IMR-90 (cell line): ENCODE data around the gene DUSP2. TPM values are rescaled to one million over a fixed set of nuclear protein-coding genes. Genes with fewer than 3 reads are reported as not detected.

Source experiments
- ATAC-seq: fragments of 200-7000 bp; cut with Tn5 transposase; 2 replicates; pipeline ENCODE4 v1.9.1; 2020; ENCODE audit warnings: low read depth, mild to moderate bottlenecking, moderate library complexity
- BruUV-seq: library from RNA; stranded (reverse); fragments of 400-500 nt; replicated peaks from 2 replicates; lab custom pipeline; 2021; lab: Mats Ljungman, UMichigan
- CTCF ChIA-PET: fragments of 300-600 bp; formaldehyde crosslinking; extraction: SDS; loops from one replicate; lab custom pipeline; 2021; ENCODE audit warnings: antibody characterized with exemption; lab: Yijun Ruan, JAX
- POLR2A ChIA-PET: fragments of 300-600 bp; sonication (Branson Sonifier 250); formaldehyde crosslinking; loops from one replicate; lab custom pipeline; 2022; ENCODE audit warnings: antibody characterized with exemption; ENCODE audit not compliant: unreplicated experiment; lab: Charles Lee
- DNase-seq: peaks from one replicate; pipeline ENCODE4 v3.0.0; 2013
- H2AFZ ChIP-seq: replicated peaks from 2 replicates; pipeline ENCODE3; 2013; ENCODE audit warnings: low read length, mild to moderate bottlenecking; ENCODE audit not compliant: poor library complexity
- H2AK5ac ChIP-seq: 2 replicates; pipeline ENCODE4 v1.6.1; 2013; ENCODE audit warnings: low read depth, low read length, inconsistent platforms
- H2AK9ac ChIP-seq: replicated peaks from 2 replicates; pipeline ENCODE3; 2013; ENCODE audit warnings: mild to moderate bottlenecking, low read depth, low read length, moderate library complexity; ENCODE audit not compliant: poor library complexity
- H2BK120ac ChIP-seq: 2 replicates; pipeline ENCODE4 v1.6.1; 2013; ENCODE audit warnings: low read depth, low read length, inconsistent platforms
- H2BK15ac ChIP-seq: 3 replicates; pipeline ENCODE4 v1.6.1; 2013; ENCODE audit warnings: low read depth, low read length, inconsistent platforms
- H2BK20ac ChIP-seq: 2 replicates; pipeline ENCODE4 v1.6.1; 2013; ENCODE audit warnings: low read depth, mild to moderate bottlenecking, inconsistent platforms, low read length, moderate library complexity
- H2BK5ac ChIP-seq: 2 replicates; pipeline ENCODE4 v1.6.1; 2013; ENCODE audit warnings: mild to moderate bottlenecking, low read depth, low read length, inconsistent platforms; ENCODE audit not compliant: poor library complexity, severe bottlenecking
- H3K14ac ChIP-seq: replicated peaks from 2 replicates; pipeline ENCODE4 v1.6.1; 2013; ENCODE audit warnings: low read depth, low read length, inconsistent platforms
- H3K18ac ChIP-seq: 2 replicates; pipeline ENCODE4 v1.6.1; 2013; ENCODE audit warnings: low read depth, low read length, control low read depth
- H3K23ac ChIP-seq: 2 replicates; pipeline ENCODE4 v1.6.1; 2013; ENCODE audit warnings: low read depth, low read length, inconsistent platforms
- H3K27ac ChIP-seq: 2 replicates; pipeline ENCODE4 v1.5.1; 2013; ENCODE audit warnings: mild to moderate bottlenecking, control low read depth, low read length; ENCODE audit not compliant: insufficient read depth
- H3K27me3 ChIP-seq: 2 replicates; pipeline ENCODE4 v1.6.1; 2013; ENCODE audit warnings: low read length; ENCODE audit not compliant: control insufficient read depth, insufficient read depth
- H3K36me3 ChIP-seq: 2 replicates; pipeline ENCODE4 v1.6.1; 2013; ENCODE audit warnings: low read length, mixed read lengths; ENCODE audit not compliant: control insufficient read depth, insufficient read depth
- H3K4ac ChIP-seq: 2 replicates; pipeline ENCODE4 v1.6.1; 2013; ENCODE audit warnings: low read depth, low read length, inconsistent platforms
- H3K4me1 ChIP-seq: 2 replicates; pipeline ENCODE4 v1.6.1; 2013; ENCODE audit warnings: low read length, mixed read lengths; ENCODE audit not compliant: control insufficient read depth, insufficient read depth
- H3K4me2 ChIP-seq: 2 replicates; pipeline ENCODE4 v1.6.1; 2013; ENCODE audit warnings: low read depth, mild to moderate bottlenecking, control low read depth, low read length, moderate library complexity
- H3K4me3 ChIP-seq: 2 replicates; pipeline ENCODE4 v1.5.1; 2013; ENCODE audit warnings: low read depth, mild to moderate bottlenecking, control low read depth, low read length, moderate library complexity; ENCODE audit not compliant: insufficient read depth
- H3K56ac ChIP-seq: 2 replicates; pipeline ENCODE4 v1.6.1; 2013; ENCODE audit warnings: low read length, inconsistent platforms; ENCODE audit not compliant: insufficient read depth; ENCODE audit errors: extremely low read depth
- H3K79me1 ChIP-seq, 2 experiments: 2 replicates each; pipeline ENCODE4 v1.6.1; 2013; ENCODE audit warnings: low read length in 2 of 2, inconsistent platforms in 1 of 2, low read depth in 1 of 2
- H3K9ac ChIP-seq: 2 replicates; pipeline ENCODE4 v1.6.1; 2013; ENCODE audit warnings: low read depth, low read length, control low read depth
- H3K9me1 ChIP-seq: 2 replicates; pipeline ENCODE4 v1.6.1; 2013; ENCODE audit warnings: low read length, inconsistent platforms; ENCODE audit not compliant: insufficient read depth
- H3K9me3 ChIP-seq: 2 replicates; pipeline ENCODE4 v1.6.1; 2013; ENCODE audit warnings: low read length; ENCODE audit not compliant: control insufficient read depth, insufficient read depth
- H4K20me1 ChIP-seq: 2 replicates; pipeline ENCODE4 v1.6.1; 2013; ENCODE audit warnings: low read length, inconsistent platforms; ENCODE audit not compliant: insufficient read depth
- H4K5ac ChIP-seq: 2 replicates; pipeline ENCODE4 v1.6.1; 2013; ENCODE audit warnings: mild to moderate bottlenecking, low read depth, low read length, control low read depth
- H4K8ac ChIP-seq, 2 experiments: 2 replicates each; pipeline ENCODE4 v1.6.1; 2013; ENCODE audit warnings: low read depth in 2 of 2, low read length in 2 of 2, control low read depth in 1 of 2, inconsistent platforms in 1 of 2
- H4K91ac ChIP-seq: 2 replicates; pipeline ENCODE4 v1.6.1; 2013; ENCODE audit warnings: low read depth, low read length, inconsistent platforms; ENCODE audit not compliant: insufficient read depth
- BHLHE40 ChIP-seq: fragments of 150-350 bp; IDR thresholded peaks from 2 replicates; pipeline ENCODE4 v1.6.1; 2016; ENCODE audit warnings: mild to moderate bottlenecking, low read depth, low read length
- CEBPB ChIP-seq: IDR thresholded peaks from 2 replicates; pipeline ENCODE4 v1.6.1; 2012; ENCODE audit warnings: low read depth, low read length, improper control_type of control experiment
- CHD1 ChIP-seq: IDR thresholded peaks from 2 replicates; pipeline ENCODE4 v1.6.1; 2012; ENCODE audit warnings: low read depth, low read length, improper control_type of control experiment
- FOS ChIP-seq: fragments of 150-350 bp; IDR thresholded peaks from 2 replicates; pipeline ENCODE4 v1.6.1; 2016; ENCODE audit warnings: low read depth, low read length
- MAFK ChIP-seq: IDR thresholded peaks from 2 replicates; pipeline ENCODE4 v1.6.1; 2012; ENCODE audit warnings: low read depth, low read length, improper control_type of control experiment
- MAZ ChIP-seq: IDR thresholded peaks from 2 replicates; pipeline ENCODE4 v1.6.1; 2012; ENCODE audit warnings: low read depth, mild to moderate bottlenecking, low read length, improper control_type of control experiment, moderate library complexity, borderline replicate concordance
- MXI1 ChIP-seq: IDR thresholded peaks from 2 replicates; pipeline ENCODE4 v1.6.1; 2012; ENCODE audit warnings: low read depth, mild to moderate bottlenecking, low read length, moderate library complexity, borderline replicate concordance
- NFE2L2 ChIP-seq: fragments of 150-350 bp; IDR thresholded peaks from 2 replicates; pipeline ENCODE4 v1.6.1; 2016; ENCODE audit warnings: low read depth, mild to moderate bottlenecking, low read length
- POLR2A ChIP-seq: IDR thresholded peaks from 2 replicates; pipeline ENCODE4 v1.6.1; 2012; ENCODE audit warnings: mild to moderate bottlenecking, low read depth, low read length
- RAD21 ChIP-seq: IDR thresholded peaks from 2 replicates; pipeline ENCODE4 v1.6.1; 2012; ENCODE audit warnings: low read length, improper control_type of control experiment
- RCOR1 ChIP-seq: IDR thresholded peaks from 2 replicates; pipeline ENCODE4 v1.6.1; 2012; ENCODE audit warnings: mild to moderate bottlenecking, low read length, improper control_type of control experiment; ENCODE audit not compliant: insufficient replicate concordance
- RFX5 ChIP-seq: IDR thresholded peaks from 2 replicates; pipeline ENCODE4 v1.8.0; 2012; ENCODE audit warnings: low read depth, mild to moderate bottlenecking, low read length, moderate library complexity
- SMC3 ChIP-seq: fragments of 150-350 bp; IDR thresholded peaks from 2 replicates; pipeline ENCODE4 v1.6.1; 2016; ENCODE audit warnings: low read depth, mild to moderate bottlenecking, antibody characterized with exemption, low read length, moderate library complexity
- WGBS, 2 experiments: methylation state at CpG; one replicate each; pipeline versions ENCODE4 v1.1.5 to v1.1.7; 2013; ENCODE audit warnings: missing lambda C conversion rate in 2 of 2; ENCODE audit not compliant: insufficient read length in 1 of 2; ENCODE audit errors: extremely low coverage in 2 of 2; 5-methylcytosine and 5-hydroxymethylcytosine counted together
- dilution Hi-C: fragments of 300-500 bp; cut with HindIII; formaldehyde crosslinking; loops from one replicate; pipeline ENCODE4 v1.14.3; 2018; ENCODE audit warnings: low sequenced_read_pairs; ENCODE audit not compliant: unreplicated experiment
- in situ Hi-C: fragments of 300-500 bp; cut with MboI; formaldehyde crosslinking; loops from 3 replicates; pipeline ENCODE4 v1.14.3; 2019; ENCODE audit warnings: low sequenced_read_pairs, inconsistent platforms, mixed read lengths
- intact Hi-C: fragments of 100-400 bp; cut with micrococcal nuclease; formaldehyde crosslinking; loops from 2 replicates; pipeline ENCODE4 v1.10.0; 2022
- polyA plus RNA-seq, 3 experiments: library from polyadenylated mRNA; depleted of rRNA; stranded (reverse); fragments of >200 nt; gene quantifications; 2 replicates each; pipeline ENCODE4 v1.2.3, GENCODE V29; 2012; ENCODE audit warnings: low replicate concordance in 1 of 3
- total RNA-seq: library from RNA; depleted of rRNA; stranded (reverse); fragments of >200 nt; gene quantifications from 2 replicates; pipeline ENCODE4 v1.2.3, GENCODE V29; 2012
- TF ChIP-seq, protein P1 (sequence below): conservative IDR thresholded peaks from 2 replicates; pipeline ENCODE4 v1.5.1; 2012; ENCODE audit warnings: mild to moderate bottlenecking, low read depth, low read length, improper control_type of control experiment
- TF ChIP-seq, protein P2 (sequence below): fragments of 150-350 bp; IDR thresholded peaks from 2 replicates; pipeline ENCODE4 v1.6.1; 2016; ENCODE audit warnings: low read depth, mild to moderate bottlenecking, low read length, moderate library complexity, borderline replicate concordance
- TF ChIP-seq, protein P3 (sequence below): fragments of 150-350 bp; IDR thresholded peaks from 2 replicates; pipeline ENCODE4 v1.6.1; 2017; ENCODE audit warnings: mild to moderate bottlenecking, antibody characterized with exemption, low read length, low read depth

DUSP2 gene
- total and polyA plus RNA-seq, 2 of the 4 experiments (the other 2 are of a cell fraction) = 1.8 to 3.8 TPM

DNA sequence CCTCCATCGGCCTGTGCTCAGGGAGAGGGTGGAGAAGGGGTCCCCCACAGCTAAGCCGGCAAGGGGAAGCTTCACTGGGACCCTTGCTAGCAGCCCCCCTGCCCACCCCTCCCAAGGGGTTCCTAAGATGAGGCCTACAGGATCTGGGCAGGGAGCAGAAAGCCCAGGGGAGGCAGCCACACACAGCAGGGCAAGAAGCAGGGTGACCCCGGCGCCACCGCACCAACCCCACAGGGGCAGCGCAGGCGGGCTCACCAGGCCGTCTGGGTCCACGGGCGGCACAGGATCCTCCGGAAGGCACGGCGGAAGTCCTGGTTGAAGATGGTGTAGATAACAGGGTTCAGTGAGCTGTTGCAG lies 30.7 kb downstream of the DUSP2 start:
- Histone ChIP-seq H3K4me3 (no peak overlapping the region), H3K36me3 (no peaks in the 10 kb centered on the region), H2AK9ac (no peak overlapping the region), H3K9me1 (no peaks in the 10 kb centered on the region), H3K56ac (no peak overlapping the region), H2BK20ac (no peak overlapping the region), H3K4me2 (no peak overlapping the region), H2AFZ (no peak overlapping the region), H3K23ac (no peak overlapping the region), H3K4ac (no peak overlapping the region), H2BK120ac (no peak overlapping the region), H2AK5ac (no peak overlapping the region), H2BK5ac (no peak overlapping the region), H3K18ac (no peak overlapping the region), H3K9me3 (no peaks in the 10 kb centered on the region; the same call in 1 of the 2 replicates), H3K79me1 (no peaks in the 10 kb centered on the region), H3K27me3 (peaks cover 82% of the 10 kb centered on the region), H4K20me1 (0 out of 2 replicates have a peak, but pooled peaks cover 4% of the 10 kb centered on the region), H3K14ac (no peak overlapping the region), H4K8ac (no peak overlapping the region), H3K27ac (no peak overlapping the region), H4K5ac (no peak overlapping the region), H4K91ac (no peak overlapping the region), H3K9ac (no peak overlapping the region), H2BK15ac (no peak overlapping the region), H3K4me1 (peaks cover 2% of the 10 kb centered on the region; the same call in 1 of the 2 replicates)
- ChIA-PET CTCF (no interaction called here), POLR2A (no interaction called here)
- no peak for TF ChIP-seq NFE2L2
- no peak for TF ChIP-seq MAFK
- TF ChIP-seq CEBPB = no peak
- TF ChIP-seq RAD21 = no peak
- no peak for TF ChIP-seq BHLHE40
- TF ChIP-seq, protein P1, sequence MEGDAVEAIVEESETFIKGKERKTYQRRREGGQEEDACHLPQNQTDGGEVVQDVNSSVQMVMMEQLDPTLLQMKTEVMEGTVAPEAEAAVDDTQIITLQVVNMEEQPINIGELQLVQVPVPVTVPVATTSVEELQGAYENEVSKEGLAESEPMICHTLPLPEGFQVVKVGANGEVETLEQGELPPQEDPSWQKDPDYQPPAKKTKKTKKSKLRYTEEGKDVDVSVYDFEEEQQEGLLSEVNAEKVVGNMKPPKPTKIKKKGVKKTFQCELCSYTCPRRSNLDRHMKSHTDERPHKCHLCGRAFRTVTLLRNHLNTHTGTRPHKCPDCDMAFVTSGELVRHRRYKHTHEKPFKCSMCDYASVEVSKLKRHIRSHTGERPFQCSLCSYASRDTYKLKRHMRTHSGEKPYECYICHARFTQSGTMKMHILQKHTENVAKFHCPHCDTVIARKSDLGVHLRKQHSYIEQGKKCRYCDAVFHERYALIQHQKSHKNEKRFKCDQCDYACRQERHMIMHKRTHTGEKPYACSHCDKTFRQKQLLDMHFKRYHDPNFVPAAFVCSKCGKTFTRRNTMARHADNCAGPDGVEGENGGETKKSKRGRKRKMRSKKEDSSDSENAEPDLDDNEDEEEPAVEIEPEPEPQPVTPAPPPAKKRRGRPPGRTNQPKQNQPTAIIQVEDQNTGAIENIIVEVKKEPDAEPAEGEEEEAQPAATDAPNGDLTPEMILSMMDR = no peak
- no peak for TF ChIP-seq FOS
- TF ChIP-seq MXI1 = no peak
- no peak for TF ChIP-seq CHD1
- TF ChIP-seq, protein P2, sequence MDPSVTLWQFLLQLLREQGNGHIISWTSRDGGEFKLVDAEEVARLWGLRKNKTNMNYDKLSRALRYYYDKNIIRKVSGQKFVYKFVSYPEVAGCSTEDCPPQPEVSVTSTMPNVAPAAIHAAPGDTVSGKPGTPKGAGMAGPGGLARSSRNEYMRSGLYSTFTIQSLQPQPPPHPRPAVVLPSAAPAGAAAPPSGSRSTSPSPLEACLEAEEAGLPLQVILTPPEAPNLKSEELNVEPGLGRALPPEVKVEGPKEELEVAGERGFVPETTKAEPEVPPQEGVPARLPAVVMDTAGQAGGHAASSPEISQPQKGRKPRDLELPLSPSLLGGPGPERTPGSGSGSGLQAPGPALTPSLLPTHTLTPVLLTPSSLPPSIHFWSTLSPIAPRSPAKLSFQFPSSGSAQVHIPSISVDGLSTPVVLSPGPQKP = no peak
- no peak for TF ChIP-seq POLR2A
- no peak for TF ChIP-seq SMC3
- TF ChIP-seq RFX5 = no peak
- TF ChIP-seq, protein P3, sequence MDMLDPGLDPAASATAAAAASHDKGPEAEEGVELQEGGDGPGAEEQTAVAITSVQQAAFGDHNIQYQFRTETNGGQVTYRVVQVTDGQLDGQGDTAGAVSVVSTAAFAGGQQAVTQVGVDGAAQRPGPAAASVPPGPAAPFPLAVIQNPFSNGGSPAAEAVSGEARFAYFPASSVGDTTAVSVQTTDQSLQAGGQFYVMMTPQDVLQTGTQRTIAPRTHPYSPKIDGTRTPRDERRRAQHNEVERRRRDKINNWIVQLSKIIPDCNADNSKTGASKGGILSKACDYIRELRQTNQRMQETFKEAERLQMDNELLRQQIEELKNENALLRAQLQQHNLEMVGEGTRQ = no peak
- TF ChIP-seq RCOR1 = no peak
- no peak for TF ChIP-seq MAZ
- ATAC-seq = no peak
- in situ Hi-C loops = loop anchor here (25.0 kb wide), 1 partner anchor 102 kb away; no protein-coding TSS in a partner anchor
- intact Hi-C loops = no loop called here
- WGBS, 2 experiments = 100% methylated on average over 4 of the region's 13 CpGs; no CpG with 5 or more reads in 1 of the 2 experiments
- no TSS peak for BruUV-seq
- DNase-seq = no peak
- dilution Hi-C loops = no loop called here
